HL-60/S4 (cell line): ENCODE measurements around the gene NPSR1.

Experiments used
- in situ Hi-C: fragments of 300-500 bp; cut with MboI; formaldehyde crosslinking; loops from 2 replicates; pipeline ENCODE4 v1.14.3; 2022; ENCODE audit warnings: low sequenced_read_pairs

The NPSR1 gene

DNA sequence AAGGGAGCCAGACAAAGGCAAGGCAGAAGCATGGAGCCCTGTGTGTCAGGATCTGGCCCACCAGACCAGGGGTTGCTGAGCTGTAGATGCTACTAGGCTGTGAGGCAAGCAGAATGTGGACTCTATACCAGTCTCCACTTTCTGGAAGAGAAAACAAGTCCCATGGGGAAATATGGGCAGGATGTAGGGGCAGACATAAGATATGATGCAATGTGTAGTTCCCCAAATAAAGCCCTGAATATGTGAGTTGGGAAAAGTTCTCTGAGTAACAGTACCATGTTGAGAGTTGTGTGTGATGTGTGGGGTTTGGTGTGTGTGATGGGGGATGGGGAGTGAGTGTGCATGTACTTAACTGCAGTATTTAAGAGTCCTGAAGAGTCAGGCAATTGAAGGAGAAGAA is 62.3 kb downstream of the NPSR1 start:
- in situ Hi-C loops, result no loop called here

DNA sequence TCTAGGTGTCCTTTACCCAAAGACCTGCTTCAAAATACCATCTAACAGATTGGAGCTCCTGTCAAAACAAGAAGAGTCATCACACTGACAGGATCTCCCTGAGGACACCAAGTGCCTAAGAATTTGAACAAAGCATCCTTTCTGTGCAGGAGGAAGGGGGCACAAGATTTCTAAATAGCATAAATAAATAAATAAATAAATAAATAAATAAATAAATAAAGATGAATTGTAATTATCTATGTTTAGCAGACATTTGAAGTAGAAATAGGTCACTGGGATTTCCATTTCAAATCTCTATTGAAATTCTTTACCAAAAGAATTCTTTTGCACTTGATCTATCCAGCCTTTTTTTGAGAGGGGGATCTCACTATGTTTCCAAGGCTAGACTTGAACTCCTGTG is 65.3 kb downstream of the NPSR1 start:
- in situ Hi-C loops, result no loop called here

DNA sequence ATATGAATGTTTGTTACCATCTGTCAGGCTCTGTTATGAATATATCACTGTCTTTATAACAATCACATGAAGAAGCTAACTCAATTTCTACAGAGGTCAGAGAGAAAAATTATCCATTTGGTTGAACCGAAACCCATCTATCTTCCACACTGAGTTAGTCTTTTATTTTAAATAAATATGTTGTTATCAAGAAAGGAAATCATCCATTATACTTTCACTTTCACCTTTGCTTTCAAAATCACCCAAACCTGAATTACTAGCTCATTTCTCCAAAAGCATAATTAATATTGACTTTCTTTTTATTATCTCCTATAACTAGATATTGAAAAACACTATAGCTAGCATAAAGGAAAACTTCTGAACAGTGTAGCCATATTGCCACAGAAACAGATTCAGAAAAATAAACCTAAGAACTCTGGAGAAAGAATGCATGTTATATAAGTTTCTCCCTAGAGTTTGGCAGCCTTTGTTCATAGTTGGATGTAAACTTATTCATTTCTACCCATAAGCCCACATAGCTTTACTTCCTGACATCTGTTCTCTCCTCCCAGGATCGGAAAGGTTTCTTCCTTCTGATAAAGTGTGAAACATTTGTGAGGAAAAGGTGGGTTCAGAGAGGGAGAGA is 66.0 kb downstream of the NPSR1 start:
- in situ Hi-C loops, result no loop called here

DNA sequence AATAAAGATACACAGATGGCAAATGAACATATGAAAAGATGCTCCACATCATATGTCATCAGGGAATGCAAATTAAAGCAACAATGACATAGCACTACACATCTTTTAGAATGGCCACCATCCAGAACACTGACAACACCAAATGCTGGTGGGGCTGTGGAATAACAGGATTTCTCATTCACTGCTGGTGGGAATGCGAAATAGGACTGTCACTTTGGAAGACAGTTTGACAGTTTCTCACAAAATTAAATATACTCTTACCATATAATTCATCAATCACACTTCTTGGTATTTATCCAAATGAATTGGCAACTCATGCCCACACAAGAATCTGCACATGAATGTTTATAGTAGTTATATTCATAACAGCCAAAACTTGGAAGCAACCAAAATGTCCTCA is 68.2 kb downstream of the NPSR1 start:
- in situ Hi-C loops, result no loop called here

DNA sequence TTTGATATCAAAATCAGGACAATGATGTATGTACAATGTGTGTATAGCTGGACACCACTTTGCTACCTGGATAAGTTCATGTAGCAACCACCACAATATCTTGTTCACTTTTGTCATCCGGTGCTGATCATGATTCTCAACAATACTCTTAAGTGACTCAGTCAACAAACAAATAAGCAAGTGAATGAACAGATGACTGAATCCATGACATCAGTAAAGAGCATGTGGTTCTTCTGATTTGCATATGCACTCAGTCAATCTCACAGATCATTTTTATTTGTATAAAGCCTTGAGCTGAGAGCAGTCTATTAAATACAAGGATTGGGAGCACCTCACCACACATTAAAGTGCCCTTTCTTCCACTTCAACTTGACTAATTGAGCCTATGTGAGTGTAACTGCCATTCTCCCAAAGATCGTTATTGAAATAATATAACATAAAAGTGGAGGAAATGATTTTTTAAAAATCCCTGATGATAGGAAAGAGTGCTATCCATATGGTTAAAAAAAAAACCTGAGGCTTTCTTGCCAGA is 69.5 kb downstream of the NPSR1 start:
- in situ Hi-C loops, result no loop called here

DNA sequence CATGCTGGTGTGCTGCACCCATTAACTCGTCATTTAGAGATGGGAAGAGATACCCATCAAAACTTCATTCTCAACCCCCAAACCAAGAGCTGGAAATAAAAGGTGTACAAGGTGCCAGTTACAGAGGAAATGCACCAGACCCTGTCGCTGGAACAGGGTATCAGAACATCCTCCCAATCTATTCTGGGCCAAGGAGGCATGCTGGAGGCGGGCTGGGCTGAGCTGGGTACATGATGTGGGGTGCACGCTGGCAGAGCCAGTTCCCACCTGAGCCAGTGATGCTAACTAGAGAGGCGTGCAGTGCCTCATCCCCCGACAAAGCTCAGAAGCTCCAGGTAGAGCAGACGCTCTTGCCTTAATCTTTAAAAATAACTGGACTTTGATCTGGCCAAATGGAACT is 70.1 kb downstream of the NPSR1 start:
- in situ Hi-C loops, result no loop called here

DNA sequence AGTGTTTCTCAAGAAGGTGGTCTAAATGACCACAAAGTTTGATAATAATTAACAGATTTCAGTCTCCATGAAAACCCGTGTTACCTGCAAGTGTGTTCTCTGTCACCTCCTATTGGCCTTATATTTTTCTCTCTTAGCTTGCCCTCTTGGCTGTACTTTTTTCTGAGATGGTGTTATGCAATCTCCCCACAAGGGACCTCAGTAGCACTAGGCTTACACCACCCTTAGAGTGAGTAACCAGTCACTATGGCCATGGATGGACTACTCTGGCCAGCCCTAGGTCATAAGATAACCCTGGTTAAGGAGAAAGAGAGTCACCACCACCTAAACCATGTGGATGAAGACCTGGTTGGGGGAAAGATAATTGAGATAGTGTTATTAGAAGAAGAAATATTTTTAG is 76.8 kb downstream of the NPSR1 start:
- in situ Hi-C loops, result no loop called here

GRCh38 chr7:34735526-34735925 is 77.5 kb downstream of the NPSR1 start:
- in situ Hi-C loops, result no loop called here

GRCh38 chr7:34739651-34740300 is 81.8 kb downstream of the NPSR1 start:
- in situ Hi-C loops, result no loop called here

- in situ Hi-C loops, result no loop called here
Observed at GRCh38 chr7:34740840-34741239, 82.8 kb downstream of the NPSR1 start.

DNA sequence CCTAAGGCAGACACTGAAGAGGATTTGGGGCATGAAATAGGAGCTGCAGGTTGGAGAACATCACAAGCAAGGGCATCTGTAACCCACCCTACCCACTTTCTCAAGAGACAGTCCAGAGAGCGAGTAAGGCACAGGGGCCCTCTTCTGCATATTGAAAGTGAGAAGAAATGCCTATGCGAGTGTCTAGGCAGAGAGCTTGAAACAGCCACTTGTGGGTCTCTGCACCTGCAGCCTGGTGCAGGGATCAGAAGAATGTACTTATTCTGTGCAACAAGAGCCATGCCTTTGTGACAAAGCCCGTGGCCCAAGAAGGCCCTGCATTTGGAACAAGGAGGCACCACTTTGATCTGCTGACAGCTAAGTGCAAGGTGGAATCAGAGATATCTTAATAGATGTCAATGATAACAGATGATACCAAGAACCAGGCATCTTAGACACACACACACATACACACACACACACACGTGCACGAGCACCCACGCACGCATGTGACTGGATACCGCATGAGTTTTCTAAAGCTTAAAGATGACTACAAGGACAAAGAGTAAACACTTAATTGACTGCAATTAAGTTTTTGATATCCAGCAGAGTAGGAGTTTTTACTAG is 89.3 kb downstream of the NPSR1 start:
- in situ Hi-C loops, result no loop called here

- in situ Hi-C loops, result no loop called here
Observed at GRCh38 chr7:34747867-34748727, 90.1 kb downstream of the NPSR1 start.

DNA sequence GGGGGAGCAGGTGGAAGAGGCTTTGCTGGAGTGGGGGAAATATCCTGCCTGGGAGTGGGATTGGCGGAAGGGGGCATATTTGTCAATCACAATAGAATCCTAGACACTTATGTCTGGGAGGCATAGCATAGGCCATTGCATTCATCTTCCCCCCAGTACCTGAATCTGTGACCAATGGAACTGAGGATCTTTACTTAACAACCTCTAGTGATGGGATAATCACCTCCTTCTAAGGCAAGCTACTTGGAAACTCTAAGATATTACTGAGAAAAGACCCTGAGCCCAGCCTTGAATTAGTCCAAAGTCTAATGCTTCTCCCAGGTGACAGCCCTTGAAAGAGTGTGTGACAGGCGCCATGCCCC is 90.7 kb downstream of the NPSR1 start:
- in situ Hi-C loops, result no loop called here

GRCh38 chr7:34749446-34749845 is 91.4 kb downstream of the NPSR1 start:
- in situ Hi-C loops, result no loop called here

GRCh38 chr7:34750209-34750608 is 92.2 kb downstream of the NPSR1 start:
- in situ Hi-C loops, result no loop called here

GRCh38 chr7:34750636-34751035 is 92.6 kb downstream of the NPSR1 start:
- in situ Hi-C loops, result no loop called here

DNA sequence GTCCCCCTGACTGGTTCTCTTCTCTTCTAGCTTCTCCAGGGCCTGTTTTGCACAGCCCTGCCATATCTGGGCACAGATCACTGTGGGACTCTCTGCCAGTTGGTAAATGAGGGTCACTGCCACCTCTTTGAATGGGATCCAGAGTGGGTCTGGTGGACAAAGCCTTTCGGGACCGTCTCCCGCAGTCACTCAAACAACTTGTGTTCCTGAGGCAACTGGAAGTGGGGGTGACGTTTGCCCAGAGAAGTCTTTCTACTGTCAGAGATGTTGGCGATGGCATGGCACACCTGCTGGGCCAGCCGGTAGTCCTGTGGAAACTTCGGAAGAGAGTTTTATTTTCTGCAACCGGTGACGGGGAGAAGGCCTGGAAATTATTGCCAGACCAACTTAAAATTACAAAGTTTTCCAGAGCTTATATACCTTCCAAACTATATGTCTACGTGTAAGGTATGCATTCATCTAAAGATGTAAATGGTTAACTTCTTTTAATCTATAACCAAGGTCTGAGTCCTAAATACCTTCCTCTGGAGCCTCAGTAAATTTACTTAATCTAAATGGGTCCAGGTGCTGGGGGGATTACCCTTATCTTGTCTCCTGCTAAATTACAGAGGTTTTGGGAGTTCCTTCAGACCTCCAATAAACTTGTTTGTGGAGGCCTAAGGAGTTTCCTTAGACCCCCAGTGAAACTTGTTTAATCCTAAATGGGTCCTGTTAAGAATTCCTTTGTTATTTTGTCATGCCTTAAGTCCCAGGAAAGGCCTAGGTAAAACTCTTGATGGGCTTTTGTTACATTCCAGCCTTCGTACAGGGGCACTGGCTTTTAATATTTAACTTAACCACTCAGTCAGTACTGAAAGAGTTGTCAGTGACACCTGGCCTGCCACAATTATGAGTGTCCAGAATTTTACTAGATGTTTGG is 94.0 kb downstream of the NPSR1 start:
- in situ Hi-C loops, result no loop called here

- in situ Hi-C loops, result no loop called here
Observed at GRCh38 chr7:34752929-34753328, 94.9 kb downstream of the NPSR1 start.

GRCh38 chr7:34755008-34755407 is 97.0 kb downstream of the NPSR1 start:
- in situ Hi-C loops, result no loop called here

GRCh38 chr7:34756025-34756437 is 98.0 kb downstream of the NPSR1 start:
- in situ Hi-C loops, result no loop called here
